Cerebellar cortex (tissue), 1 donor: ENCODE measurements around the gene TAF13.

Source experiments
- DNase-seq: peaks from one replicate; pipeline ENCODE4 v3.0.0-alpha.2; 2015; ENCODE audit warnings: low spot score

TAF13 gene, protein sequence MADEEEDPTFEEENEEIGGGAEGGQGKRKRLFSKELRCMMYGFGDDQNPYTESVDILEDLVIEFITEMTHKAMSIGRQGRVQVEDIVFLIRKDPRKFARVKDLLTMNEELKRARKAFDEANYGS

DNA sequence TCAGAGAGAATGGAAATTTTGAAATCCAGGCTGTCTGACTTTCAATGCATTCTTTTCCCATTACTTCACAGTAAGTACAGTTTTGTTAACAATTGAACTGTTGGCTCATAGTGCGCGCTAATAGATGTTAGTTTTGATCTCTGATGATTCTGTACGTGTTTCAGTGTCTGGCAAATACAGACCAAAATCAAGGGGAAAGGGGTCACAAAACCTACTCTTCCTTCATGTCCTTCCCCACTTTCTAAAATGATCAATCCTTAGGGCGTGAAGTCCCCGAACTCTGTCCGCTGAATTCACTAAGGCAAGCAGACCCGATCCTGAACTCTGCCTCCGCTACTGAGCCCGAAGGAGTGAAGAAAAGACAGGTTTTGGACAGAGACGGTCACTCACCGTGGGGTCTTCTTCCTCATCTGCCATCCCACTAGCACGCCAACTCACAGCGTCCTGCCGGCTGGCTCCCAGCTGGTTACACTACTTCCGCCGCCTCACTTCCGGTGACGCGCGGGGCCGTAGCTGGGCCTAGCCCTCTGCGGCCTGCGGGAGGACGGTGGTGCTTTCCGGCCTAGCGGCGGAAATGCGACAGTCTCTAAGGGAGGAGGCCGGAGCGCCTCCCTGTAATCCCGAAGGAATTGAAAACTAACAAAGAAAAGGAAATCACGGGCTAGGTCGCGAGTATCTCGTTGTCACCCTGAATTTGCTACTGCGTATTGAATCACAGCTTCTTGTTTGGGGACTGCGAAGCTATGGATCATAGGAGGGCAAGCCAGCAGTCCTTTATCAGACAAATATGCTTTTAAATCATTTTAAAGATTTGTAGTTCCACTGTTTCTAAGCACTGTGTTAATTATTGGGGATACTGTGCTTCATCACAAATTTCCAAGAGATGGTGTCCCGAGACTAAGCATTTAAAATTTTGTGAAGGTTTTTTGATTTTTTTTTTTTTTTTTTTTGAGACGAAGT, at the start of gene TAF13:
Gene TAF13 (minus strand): TSS at position 473 of the 960 bp plus-strand sequence. CDS start 56 bp downstream, at position 417.
- peak; percentile 96 for DNase-seq

DNA sequence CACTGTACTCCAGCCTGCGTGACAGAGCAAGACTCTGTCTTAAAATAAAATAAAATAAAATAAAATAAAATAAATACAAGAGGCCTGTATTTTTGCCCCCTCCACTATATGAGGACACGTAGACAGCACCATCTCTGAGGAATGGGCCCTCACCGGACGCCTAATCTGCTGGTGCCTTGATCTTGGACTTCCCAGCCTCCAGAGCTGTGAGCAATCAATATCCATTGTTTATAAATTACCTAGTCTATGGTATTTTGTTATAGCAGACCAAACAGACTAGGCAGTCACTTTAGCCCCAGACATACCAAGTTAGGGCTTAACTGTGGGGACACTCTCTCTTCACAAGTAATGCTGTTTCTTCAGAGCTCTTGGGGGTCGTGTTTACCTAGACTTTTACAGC, 44.6 kb upstream of the TAF13 start:
- no peak for DNase-seq

DNA sequence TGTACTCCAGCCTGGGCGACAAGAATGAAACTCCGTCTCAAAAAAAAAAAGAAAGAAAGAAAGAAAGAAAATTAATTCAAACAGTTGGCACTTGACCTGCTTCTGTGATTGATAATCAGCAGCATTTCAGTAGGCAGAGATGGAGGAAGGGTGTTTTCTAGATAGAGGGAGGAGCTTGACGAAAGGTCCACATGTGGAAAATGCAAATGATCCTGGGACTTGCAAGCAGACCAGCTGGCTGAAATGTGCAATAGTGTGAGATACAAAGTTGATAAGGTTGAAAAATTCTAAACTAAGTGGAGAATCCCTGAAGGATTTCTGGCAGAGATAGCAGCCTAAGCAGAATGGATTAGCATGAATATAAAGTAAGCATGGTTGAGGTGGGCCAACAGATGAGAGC, 42.3 kb upstream of the TAF13 start:
- no peak for DNase-seq

DNA sequence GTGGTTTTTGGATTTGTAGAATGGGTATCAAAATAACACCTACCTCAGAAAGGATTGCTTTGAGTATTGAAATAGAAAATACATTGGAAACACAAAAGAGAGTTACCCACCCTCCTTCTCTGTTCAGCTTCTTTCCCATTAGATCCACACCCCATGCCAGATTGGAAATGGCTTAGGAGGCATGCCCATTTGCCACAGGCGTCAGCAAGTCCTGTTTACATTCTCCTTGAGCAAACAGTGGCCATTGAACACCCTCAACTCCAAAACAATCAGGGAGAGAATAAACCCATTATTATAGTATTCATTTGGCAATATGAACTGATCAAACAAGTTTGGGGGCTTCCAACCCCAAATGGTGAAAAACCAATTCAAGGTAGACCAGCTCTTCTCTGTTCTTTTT, 40.5 kb upstream of the TAF13 start:
- DNase-seq, result no peak

DNA sequence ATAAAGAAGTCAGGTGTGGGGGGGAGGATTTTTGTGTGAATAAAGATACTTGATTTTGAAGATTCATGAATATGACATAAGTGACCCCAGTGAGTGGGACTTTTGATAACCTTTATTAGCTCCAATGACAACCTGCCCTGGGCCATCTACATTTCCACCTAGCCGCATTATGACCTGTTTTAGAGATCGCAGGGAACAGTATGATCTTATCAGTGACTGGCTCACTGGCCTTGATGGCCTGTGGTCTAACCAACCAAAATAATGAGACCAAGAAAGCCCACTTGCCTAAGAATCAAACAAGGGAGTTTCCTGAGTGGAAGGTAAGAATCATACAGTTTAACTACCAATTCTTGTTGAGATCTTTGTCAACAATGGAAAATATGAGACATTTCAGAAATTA, 39.9 kb upstream of the TAF13 start:
- DNase-seq, result no peak

DNA sequence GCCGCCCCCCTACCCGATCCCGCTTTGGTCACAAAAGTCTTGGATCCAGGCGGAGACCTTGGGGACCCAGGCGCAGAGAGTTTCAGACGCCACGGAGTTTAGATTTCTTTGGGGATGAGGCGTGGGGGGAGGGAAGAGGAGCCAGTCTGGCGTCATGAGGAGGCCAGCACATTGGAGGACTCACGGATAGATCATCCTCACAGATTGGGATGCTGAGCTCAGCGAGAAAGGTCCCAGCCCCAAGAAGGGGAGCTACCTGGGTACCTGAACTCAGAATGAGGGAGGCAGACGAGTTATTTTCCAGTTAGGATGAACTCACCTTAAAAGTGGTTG, 38.5 kb upstream of the TAF13 start:
- DNase-seq, result peak; percentile 23

DNA sequence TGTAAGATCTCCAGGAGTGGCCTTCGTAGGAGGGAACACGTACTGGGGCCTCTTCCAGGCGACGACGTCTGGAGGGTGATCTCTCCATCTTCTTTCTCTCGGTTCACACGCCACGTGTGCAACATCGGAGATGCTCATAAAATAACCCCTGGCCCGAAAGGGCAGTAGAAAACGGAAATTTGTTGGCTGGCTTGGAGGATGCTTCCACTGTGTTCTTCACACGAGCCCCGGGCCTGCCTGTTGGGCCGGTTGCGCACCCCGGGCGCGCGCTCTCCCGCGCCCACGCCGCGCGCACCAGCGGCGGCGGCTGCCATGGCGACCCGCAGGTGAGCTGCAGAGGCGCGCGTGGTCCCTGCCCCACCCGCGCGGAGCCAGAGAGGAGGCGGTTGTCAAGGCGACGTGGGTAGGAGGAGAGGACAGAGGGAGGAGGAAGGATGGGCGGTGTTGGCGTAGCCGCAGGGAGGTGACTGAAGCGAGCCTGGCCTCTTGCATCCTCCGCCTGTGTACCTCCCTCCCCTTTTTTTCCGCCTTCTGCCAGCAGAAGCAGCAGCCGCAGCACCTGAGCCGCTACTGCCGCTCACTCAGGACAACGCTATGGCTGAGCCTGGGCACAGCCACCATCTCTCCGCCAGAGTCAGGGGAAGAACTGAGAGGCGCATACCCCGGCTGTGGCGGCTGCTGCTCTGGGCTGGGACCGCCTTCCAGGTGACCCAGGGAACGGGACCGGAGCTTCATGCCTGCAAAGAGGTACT, 38.0 kb upstream of the TAF13 start, which contains the start of gene ELAPOR1:
Gene ELAPOR1 (plus strand): TSS at position 526 of the 752 bp plus-strand sequence. CDS start 69 bp downstream, at position 595.
- peak; percentile 89 for DNase-seq

DNA sequence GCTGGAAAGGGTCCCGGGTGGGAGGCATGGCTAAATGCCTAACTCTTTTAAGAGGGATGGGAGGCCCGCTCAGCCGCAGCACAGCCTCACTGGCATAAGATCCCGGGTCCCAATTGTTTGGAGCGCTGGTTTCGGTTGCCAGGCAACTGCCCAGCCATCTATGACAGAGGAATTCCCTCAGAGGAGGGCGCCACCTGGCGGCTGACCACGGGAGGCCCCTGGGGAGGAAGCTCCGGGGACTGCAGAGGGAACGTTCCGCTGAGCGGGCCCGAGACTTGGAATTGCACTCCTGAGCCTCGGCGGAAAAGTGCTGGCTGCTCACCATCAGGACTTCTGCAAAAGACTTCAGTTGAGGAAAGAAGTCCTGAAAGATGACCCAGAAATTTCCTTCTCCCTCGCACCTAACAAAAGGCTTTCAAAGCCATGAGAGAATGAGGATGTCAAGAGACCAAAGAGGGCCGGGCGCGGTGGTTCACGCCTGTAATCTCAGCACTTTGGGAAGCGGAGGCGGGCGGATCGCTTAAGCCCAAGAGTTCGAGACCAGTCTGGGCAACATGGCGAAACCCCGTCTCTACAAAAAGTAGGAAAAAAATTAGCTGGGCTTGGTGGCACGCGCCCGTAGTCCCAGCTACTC, 37.0 kb upstream of the TAF13 start:
- peak; percentile 89 for DNase-seq

DNA sequence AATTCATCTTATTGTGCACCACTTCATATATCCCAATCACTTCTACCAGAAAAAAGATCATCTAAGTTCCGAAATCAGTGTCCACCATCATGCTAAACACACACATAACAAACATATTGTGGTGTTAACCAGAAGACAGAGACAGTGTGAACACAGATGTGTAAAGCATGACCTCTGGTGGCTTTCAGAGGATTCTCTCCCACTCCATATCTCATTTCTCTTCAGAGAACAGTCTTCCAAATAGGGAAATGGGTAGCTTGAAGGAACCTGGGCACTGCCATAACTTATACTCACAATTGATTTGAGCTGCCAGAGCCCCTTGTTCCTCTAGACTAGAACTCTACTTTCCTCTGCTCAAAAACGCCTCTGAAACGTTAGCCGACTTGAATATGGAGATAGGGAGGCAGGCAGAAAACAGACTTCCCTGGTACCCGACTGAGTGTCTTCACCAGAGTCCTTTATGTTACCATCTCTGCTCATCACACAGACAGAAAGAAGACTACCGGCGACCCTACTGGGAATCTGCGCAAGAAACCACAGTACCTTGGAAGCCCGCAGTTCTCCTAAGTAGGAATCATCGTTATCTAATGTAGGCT, 36.4 kb upstream of the TAF13 start:
- DNase-seq, result peak; percentile 39

DNA sequence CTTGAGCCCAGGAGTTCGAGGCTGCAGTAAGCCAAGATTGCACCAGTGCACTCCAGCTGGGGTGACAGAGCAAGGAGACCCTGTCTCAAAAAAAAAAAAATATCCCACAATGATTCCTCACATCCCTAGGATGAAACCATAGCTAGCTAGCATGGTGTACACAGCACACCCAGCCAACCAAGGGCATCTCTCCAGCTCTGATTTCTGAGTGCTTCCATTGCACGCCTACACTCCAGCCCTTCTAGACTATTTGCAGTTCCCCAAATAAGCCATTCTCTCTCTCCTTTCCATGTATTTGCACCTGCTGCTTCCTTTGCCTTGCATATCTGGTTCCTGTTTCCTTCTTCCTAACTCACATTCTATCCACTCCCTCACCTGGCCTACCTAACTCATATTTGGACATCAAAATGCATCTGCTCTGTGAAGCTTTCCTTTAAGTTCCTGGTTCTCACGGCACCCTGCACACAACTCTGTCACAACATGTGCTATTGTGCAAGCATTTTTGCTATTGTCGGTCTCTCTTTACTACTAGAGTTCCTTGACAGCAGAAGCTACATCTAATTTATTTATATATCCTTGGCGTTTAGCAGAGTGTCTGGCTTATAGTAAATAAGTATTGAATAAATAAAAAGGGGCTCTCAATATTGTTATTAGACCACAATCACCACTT, 35.7 kb upstream of the TAF13 start:
- no peak for DNase-seq

DNA sequence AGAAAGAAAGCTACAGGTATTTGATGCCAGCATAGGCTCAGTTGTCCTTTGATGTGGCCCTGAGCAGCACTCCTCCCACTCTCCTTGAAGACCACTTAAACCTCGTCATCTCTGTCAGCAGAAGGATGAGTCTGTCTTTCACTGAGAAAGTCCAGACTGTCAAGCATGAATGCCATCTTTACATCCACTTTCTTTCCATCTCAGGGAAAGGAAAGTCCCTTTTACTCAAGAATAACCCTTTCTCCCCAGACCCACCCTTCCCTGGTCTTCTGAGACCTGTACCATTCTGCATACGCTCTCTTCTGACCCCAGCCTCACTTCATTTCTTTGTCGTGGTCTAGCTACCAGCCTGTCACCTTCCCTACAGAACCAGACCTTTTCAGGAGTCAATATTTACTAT, 34.1 kb upstream of the TAF13 start:
- DNase-seq, result no peak

DNA sequence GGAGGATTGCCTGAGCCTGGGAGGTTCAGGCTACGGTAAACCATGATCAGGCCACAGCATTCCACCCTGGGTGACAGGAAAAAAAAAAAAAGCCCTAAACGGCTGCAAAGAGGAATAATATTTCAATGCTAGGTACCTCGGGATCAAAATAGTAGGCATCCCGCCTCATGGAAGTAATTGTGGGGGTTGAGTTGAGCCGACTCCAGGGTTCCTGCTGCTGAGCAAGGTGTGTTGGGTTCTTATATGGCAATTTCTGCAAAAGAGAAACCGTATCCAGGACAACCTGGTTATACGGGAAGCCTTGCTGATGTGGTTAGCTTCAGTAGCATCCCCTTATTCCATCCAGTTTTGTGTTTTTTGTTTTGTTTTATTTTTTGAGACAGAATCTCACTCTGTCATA, 32.0 kb upstream of the TAF13 start:
- DNase-seq, result no peak

DNA sequence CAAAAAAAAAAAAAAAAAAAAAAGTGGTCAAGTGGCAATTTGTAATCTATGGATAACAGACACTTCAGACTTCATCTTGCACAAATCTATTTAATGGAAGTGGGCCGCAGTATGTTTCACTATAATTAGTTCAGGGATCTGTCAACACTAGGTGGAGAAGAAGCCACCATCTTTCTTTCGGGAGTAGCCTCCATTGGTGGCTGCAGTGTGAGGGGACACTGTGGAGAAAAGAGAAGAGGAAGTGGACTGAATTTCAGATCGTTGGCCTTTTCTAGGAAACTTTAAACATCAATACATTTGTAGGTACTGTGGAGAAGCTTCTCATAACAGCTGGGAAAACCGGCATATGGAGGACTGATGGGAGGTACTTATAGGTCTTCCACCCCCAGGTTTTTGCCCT, 30.1 kb upstream of the TAF13 start:
- DNase-seq, result no peak

DNA sequence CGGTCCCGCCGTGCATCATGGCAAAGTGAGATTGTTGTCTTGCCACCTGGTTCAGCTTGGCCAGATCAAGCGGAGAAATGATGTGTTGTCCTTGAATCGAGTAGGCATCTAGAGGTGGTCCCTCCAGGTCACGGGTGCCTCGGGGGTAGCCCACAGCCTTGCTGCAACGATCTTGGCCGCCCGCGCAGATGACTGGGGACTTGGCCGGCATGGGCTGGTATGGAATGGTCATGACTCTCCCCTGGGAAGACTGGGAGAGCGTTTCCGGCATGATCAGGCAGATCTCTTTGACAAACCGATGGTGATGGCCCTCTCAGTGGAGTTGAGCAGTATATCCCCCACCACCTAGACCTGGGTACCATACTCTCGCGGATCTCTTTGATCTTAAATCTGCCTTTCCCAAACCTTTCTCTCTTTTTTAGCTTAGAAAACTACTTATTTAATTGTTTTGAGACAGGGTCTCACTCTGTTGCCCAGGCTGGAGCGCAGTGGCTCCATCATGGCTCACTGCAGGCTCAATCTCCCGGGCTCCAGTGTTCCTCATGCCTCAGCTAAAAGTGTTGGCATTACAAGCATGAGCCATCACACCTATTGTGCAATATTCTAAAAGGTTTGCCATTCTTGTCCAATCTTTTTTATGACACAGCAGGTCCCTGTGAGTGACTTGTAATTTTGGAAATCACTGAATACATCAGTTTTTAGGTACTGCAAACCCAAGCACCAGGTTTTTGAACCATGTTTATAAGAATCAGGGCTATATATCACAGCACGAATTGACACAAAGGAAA, 28.8 kb upstream of the TAF13 start:
- DNase-seq, result no peak

DNA sequence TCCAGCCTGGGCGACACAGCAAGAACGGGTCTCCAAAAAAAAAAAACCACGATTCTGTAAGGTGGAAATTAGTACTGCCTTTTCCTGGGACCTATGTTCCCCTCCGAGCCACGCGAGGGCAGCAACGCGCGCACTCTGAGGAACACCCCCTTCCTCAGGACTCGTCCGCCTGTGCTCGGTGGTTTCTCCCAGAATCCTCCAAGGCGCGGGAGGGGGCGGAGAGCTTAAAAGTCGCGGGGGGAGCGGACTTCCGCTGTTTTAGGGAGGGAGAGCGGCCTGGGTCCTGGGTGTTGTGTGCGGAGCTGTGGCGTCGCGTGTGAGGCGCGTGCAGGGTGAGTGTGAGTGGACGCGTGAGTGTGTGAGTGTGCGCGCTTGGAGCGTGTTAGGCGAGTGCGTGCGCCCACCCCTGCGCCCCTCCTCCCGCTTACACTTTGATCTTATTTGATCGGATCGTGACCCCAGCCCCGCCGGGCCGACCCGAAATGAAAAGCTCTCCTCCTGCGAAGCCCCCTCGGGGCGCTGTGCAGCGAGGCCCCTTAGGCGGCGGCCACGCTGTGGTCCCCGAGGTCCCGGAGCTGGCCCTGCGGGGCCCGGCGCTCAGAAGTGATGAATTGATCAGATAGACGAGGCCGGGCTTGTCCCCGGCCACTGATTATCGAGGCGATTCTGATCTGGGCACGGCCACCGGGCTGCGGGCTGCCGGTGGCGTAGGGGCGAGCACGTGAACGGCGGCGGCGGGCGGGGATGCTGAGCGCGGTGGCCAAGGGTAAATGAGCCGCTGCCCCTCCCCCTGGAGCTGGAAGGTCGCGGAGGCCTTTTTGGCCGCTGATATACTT, 24.4 kb upstream of the TAF13 start:
- DNase-seq, result peak; percentile 98

DNA sequence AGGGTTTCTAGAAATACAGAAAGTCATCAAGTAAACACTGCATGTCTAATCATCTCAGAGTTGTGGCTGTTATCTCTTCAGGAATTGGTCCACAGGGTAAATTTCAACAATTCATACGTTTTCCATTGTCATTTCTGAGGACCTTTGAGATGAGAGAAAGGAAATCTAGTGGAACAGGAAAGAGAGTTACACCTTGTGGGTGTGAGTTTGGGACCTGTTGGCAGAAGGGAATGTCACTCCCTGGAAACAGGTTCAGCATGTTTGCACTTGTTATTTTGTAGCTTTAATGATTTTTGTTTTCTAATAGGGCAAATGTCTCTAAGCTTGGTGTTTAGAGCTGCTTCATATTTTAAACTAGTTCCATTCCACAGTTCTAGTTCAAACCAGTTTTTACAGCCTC, 20.3 kb upstream of the TAF13 start:
- no peak for DNase-seq

DNA sequence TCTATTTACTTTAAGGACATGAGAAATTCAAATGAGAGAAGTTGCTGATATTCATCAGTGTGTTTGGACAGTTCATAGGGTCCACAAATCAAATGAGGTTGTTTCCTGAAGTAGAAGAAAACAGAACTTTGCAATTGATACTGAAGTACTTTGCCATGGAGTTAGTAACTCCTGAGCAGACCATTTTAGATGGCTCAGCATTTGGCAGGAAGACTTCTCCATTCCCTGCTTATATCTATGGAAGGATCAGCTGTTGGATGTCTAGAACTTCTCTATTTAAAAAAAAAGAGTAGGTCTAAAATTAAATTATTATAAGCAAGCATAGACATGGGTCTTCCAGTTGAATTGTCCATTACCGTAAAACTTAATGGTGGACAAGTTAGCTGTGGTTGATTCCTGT, 19.8 kb upstream of the TAF13 start:
- no peak for DNase-seq

DNA sequence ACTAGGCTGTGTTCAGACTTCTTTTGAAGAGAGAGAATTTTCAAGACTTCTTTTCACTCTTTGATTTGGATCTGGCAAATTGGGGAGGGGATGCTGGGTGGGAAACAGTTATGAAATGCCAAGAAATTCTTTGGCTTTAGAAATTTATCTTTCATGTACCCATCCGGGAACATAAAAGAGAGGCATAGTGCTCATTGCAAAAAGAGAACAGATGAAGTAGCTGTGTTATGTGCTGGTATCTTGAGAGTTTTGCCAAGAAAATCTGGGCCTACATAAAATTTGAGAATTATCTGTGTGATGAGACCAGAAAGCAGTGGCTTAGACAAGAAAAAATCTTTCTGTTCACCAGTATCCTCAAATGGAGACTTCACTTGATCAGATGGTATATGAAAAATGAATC, 19.1 kb upstream of the TAF13 start:
- no peak for DNase-seq

DNA sequence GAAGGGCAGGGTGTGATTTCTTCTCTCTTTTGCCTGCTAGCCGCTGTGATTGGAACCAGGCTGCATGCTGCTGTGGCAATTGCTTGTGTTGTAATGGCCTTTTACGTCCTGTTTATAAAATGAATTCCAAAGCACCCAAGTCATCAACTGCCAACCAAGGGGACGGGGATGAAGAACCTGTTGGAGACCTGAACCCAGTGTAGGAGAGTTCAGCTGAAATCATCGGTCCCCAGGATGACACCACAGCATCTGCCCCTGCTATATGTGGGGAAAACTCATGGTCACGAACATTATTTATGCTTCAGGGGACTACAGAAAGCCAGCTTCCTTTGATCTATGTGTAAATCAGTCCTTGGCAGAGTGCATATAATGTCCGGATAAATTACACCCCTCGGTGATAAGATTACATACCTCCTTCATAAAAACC, 18.6 kb upstream of the TAF13 start:
- no peak for DNase-seq

DNA sequence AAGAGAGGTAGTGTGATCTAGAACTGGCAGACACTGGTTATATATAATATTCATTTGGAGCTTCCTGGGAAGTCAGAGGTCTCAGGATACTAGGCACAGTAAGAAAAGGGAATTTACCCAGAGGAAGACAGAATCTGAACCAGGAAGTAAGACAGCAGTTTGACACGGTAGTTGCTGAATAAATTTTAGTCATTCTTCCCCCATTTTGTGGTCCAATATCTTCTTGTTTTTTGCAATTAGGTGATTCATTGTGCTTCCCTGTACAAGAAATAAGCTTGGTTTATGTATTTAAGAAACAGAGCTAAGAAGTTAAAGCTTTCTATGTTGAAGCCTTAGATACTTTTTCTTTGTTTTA, 16.0 kb upstream of the TAF13 start:
- DNase-seq, result no peak
